CD4-positive, alpha-beta memory T cell (primary cell): Measurements from ENCODE around the gene IRF6. TPM values are rescaled to one million over a fixed set of nuclear protein-coding genes. Genes with fewer than 3 reads are reported as not detected.

Source experiments
- CTCF ChIA-PET: fragments of 350-600 bp; sonication (Branson Sonifier 250); formaldehyde crosslinking; loops from one replicate; lab custom pipeline; 2021; ENCODE audit warnings: inconsistent platforms; ENCODE audit not compliant: partially characterized antibody; lab: Charles Lee
- POLR2A ChIA-PET: fragments of 350-600 bp; sonication (Branson Sonifier 250); formaldehyde crosslinking; loops from one replicate; lab custom pipeline; 2021; ENCODE audit not compliant: partially characterized antibody; lab: Charles Lee
- DNase-seq, 5 donors: peaks; one replicate each; pipeline versions ENCODE4 v3.0.0 to v3.0.0-alpha.2; 2020 to 2022; ENCODE audit warnings: mixed read lengths in 1 of 5
- H3K27ac ChIP-seq: one replicate; pipeline ENCODE4 v1.7.0; 2013; ENCODE audit warnings: low read depth, low read length
- H3K27me3 ChIP-seq: 2 replicates; pipeline ENCODE4 v1.7.0; 2013; ENCODE audit warnings: mild to moderate bottlenecking, low read length, moderate library complexity; ENCODE audit not compliant: insufficient read depth
- H3K36me3 ChIP-seq: 2 replicates; pipeline ENCODE4 v1.7.0; 2013; ENCODE audit warnings: mild to moderate bottlenecking, low read length, moderate library complexity; ENCODE audit not compliant: insufficient read depth
- H3K4me1 ChIP-seq: 2 replicates; pipeline ENCODE4 v1.7.0; 2013; ENCODE audit warnings: mild to moderate bottlenecking, low read length, moderate library complexity; ENCODE audit not compliant: insufficient read depth
- H3K4me3 ChIP-seq, 2 donors: one replicate each; pipeline ENCODE4 v1.7.0; 2013; ENCODE audit warnings: low read length in 2 of 2, mild to moderate bottlenecking in 1 of 2
- H3K9me3 ChIP-seq, 2 donors: one replicate each; pipeline ENCODE4 v1.7.0; 2013; ENCODE audit warnings: low read length in 2 of 2, control low read depth in 1 of 2; ENCODE audit not compliant: control insufficient read depth in 1 of 2
- H3K27ac Mint-ChIP-seq, 7 donors: one replicate each; pipeline ENCODE4 v1.8.0; 2020 to 2021; ENCODE audit warnings: mixed read lengths in 7 of 7, mild to moderate bottlenecking in 6 of 7, inconsistent platforms in 3 of 7, moderate library complexity in 3 of 7
- H3K27me3 Mint-ChIP-seq, 2 donors: one replicate each; pipeline ENCODE4 v1.8.0; 2020 to 2021; ENCODE audit warnings: mixed read lengths in 2 of 2
- H3K36me3 Mint-ChIP-seq, 2 donors: one replicate each; pipeline ENCODE4 v1.8.0; 2020 to 2021; ENCODE audit warnings: mixed read lengths in 2 of 2, inconsistent platforms in 1 of 2, mild to moderate bottlenecking in 1 of 2
- H3K4me1 Mint-ChIP-seq, 4 donors: one replicate each; pipeline ENCODE4 v1.8.0; 2020 to 2021; ENCODE audit warnings: mixed read lengths in 4 of 4, mild to moderate bottlenecking in 1 of 4
- H3K4me3 Mint-ChIP-seq, 8 donors: one replicate each; pipeline ENCODE4 v1.8.0; 2020 to 2021; ENCODE audit warnings: mixed read lengths in 8 of 8, mild to moderate bottlenecking in 7 of 8, moderate library complexity in 6 of 8, inconsistent platforms in 3 of 8
- H3K9me3 Mint-ChIP-seq, 8 donors: one replicate each; pipeline ENCODE4 v1.8.0; 2020 to 2021; ENCODE audit warnings: mixed read lengths in 8 of 8, mild to moderate bottlenecking in 5 of 8, inconsistent platforms in 3 of 8, moderate library complexity in 1 of 8
- intact Hi-C: fragments of 100-400 bp; cut with micrococcal nuclease; formaldehyde crosslinking; loops from one replicate; pipeline ENCODE4 v1.15.1; 2023
- polyA plus RNA-seq, 2 donors: library from polyadenylated mRNA; unstranded; fragments of 300-500 nt; fragmentation: Illumina TruSeq; gene quantifications; one replicate each; pipeline ENCODE4 v1.2.3, GENCODE V29; 2021
- total RNA-seq, 2 experiments: library from RNA; stranded (reverse); gene quantifications; one replicate each; pipeline ENCODE4 v1.2.3, GENCODE V29; 2021

IRF6 gene
- total and polyA plus RNA-seq, 4 experiments from 2014 or later: 0.15 to 0.50 (median 0.42) TPM; not detected in 1

GRCh38 chr1:209849388-209849787 is 43.4 kb upstream of the IRF6 start:
- Mint-ChIP-seq H3K9me3 (no peaks in the 10 kb centered on the region), H3K4me3 (no peak overlapping the region), H3K27ac (peak overlapping the region in 1 of 7 donors; percentile 64), H3K4me1 (peaks cover 0 to 6% (median 4%) of the 10 kb centered on the region in 4 donors), H3K36me3 (peaks cover 59 to 82% of the 10 kb centered on the region in 2 donors), H3K27me3 (no peaks in the 10 kb centered on the region)
- Histone ChIP-seq H3K36me3 (peaks cover 48% of the 10 kb centered on the region), H3K27ac (no peak overlapping the region), H3K4me1 (no peaks in the 10 kb centered on the region), H3K4me3 (no peak overlapping the region), H3K9me3 (no peaks in the 10 kb centered on the region), H3K27me3 (no peaks in the 10 kb centered on the region)
- CTCF ChIA-PET: interaction anchor here (0.6 to 3.6 kb wide), 3 partner anchors 11 to 43 kb away, joined by 3 to 20 read pairs (median 14); no protein-coding TSS in a partner anchor
- POLR2A ChIA-PET: no interaction called here
- intact Hi-C loops: no loop called here
- DNase-seq: no peak

GRCh38 chr1:209845408-209845725 is 39.4 kb upstream of the IRF6 start:
- ChIA-PET POLR2A (no interaction called here), CTCF (interaction anchor here (0.9 to 1.6 kb wide), 2 partner anchors 14 to 18 kb away, joined by 3 to 5 read pairs; partner anchors contain the start of gene UTP25)
- H3K27ac ChIP-seq: no peak overlapping the region
- intact Hi-C loops: no loop called here
- H3K9me3 Mint-ChIP-seq: no peaks in the 10 kb centered on the region
- no peak overlapping the region for H3K4me3 Mint-ChIP-seq
- no peaks in the 10 kb centered on the region for H3K27me3 Mint-ChIP-seq
- no peak overlapping the region for H3K4me3 ChIP-seq
- no peak for DNase-seq
- no peaks in the 10 kb centered on the region for H3K27me3 ChIP-seq
- H3K9me3 ChIP-seq: no peaks in the 10 kb centered on the region
- peaks cover 0 to 8% (median 4%) of the 10 kb centered on the region in 4 donors for H3K4me1 Mint-ChIP-seq
- peaks cover 55 to 81% of the 10 kb centered on the region in 2 donors for H3K36me3 Mint-ChIP-seq
- H3K27ac Mint-ChIP-seq: no peak overlapping the region
- H3K4me1 ChIP-seq: no peaks in the 10 kb centered on the region
- peaks cover 61% of the 10 kb centered on the region for H3K36me3 ChIP-seq

- ChIA-PET CTCF (interaction anchor here (0.9 to 1.6 kb wide), 2 partner anchors 15 to 17 kb away, joined by 3 to 5 read pairs; partner anchors contain the start of gene UTP25), POLR2A (no interaction called here)
- Mint-ChIP-seq H3K27me3 (no peaks in the 10 kb centered on the region), H3K36me3 (peaks cover 56 to 81% of the 10 kb centered on the region in 2 donors), H3K4me1 (peaks cover 0 to 7% (median 4%) of the 10 kb centered on the region in 4 donors), H3K9me3 (no peaks in the 10 kb centered on the region), H3K4me3 (no peak overlapping the region), H3K27ac (no peak overlapping the region)
- H3K27me3 ChIP-seq: no peaks in the 10 kb centered on the region
- peaks cover 63% of the 10 kb centered on the region for H3K36me3 ChIP-seq
- no peak overlapping the region for H3K4me3 ChIP-seq
- intact Hi-C loops: no loop called here
- H3K9me3 ChIP-seq: no peaks in the 10 kb centered on the region
- H3K27ac ChIP-seq: no peak overlapping the region
- DNase-seq: no peak
- H3K4me1 ChIP-seq: no peaks in the 10 kb centered on the region
These were observed 38.9 kb upstream of the IRF6 start for GRCh38 chr1:209844695-209845407.

GRCh38 chr1:209840611-209841010 is 34.7 kb upstream of the IRF6 start:
- POLR2A ChIA-PET: interaction anchor here (0.6 kb wide), 1 partner anchor 8 kb away, joined by 3 read pairs; no protein-coding TSS in a partner anchor

DNA sequence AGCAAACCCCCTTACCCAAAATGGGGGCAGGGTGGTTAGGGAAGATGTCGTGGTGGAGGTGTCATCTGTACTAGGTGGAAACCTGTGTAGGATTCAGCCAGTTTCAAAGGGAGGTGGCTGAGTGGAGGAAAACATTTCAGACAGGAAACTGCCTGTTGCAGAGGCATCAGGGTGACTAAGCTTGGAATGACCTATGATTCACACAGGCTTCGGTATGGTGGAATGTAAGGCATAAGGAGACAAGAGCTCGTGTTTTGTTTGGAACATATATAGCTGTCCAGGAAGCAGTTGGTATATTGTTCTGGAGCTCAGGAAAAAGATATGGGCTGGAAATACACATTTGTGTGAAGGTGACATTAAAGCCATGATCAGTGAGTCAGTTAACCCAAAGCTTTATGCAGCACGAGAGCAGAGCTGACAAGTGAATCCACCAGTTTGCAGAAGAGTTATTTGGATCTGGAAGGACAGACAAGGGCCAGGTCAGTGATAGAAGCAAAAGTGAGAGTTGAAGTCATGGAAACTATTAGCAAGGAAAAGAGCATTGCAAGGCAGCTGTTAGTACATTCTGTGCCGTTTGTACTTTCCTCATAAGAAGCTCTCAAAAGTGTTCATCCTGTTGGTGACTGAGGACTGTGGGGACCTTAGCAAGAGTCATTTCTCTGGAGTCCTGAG is 34.1 kb upstream of the IRF6 start:
- Mint-ChIP-seq H3K9me3 (no peaks in the 10 kb centered on the region), H3K4me3 (no peak overlapping the region), H3K27me3 (no peaks in the 10 kb centered on the region), H3K4me1 (peaks cover 0 to 7% (median 2%) of the 10 kb centered on the region in 4 donors), H3K27ac (peak overlapping the region in 5 of 7 donors; percentile 6 to 72 (median 34)), H3K36me3 (peaks cover 73 to 94% of the 10 kb centered on the region in 2 donors)
- H3K4me3 ChIP-seq: no peak overlapping the region
- H3K9me3 ChIP-seq: no peaks in the 10 kb centered on the region
- ChIA-PET POLR2A (no interaction called here), CTCF (interaction anchor here (0.6 to 0.8 kb wide), 4 partner anchors 15 to 571 kb away, joined by 3 to 4 read pairs (median 4); no protein-coding TSS in a partner anchor)
- H3K36me3 ChIP-seq: peaks cover 90% of the 10 kb centered on the region
- H3K27ac ChIP-seq: no peak overlapping the region
- H3K4me1 ChIP-seq: no peaks in the 10 kb centered on the region
- intact Hi-C loops: no loop called here
- no peaks in the 10 kb centered on the region for H3K27me3 ChIP-seq
- no peak for DNase-seq

More at GRCh38 chr1:209840611-209841010, 34.7 kb upstream of the IRF6 start:
- Histone ChIP-seq H3K36me3 (peaks cover 91% of the 10 kb centered on the region), H3K4me3 (no peak overlapping the region), H3K27ac (no peak overlapping the region), H3K9me3 (no peaks in the 10 kb centered on the region), H3K4me1 (no peaks in the 10 kb centered on the region), H3K27me3 (no peaks in the 10 kb centered on the region)
- Mint-ChIP-seq H3K27ac (peak overlapping the region in 4 of 7 donors; percentile 6 to 72 (median 30)), H3K27me3 (no peaks in the 10 kb centered on the region), H3K36me3 (peaks cover 75 to 93% of the 10 kb centered on the region in 2 donors), H3K4me1 (peaks cover 0 to 5% (median 2%) of the 10 kb centered on the region in 4 donors), H3K9me3 (no peaks in the 10 kb centered on the region), H3K4me3 (no peak overlapping the region)
- CTCF ChIA-PET: no interaction called here
- no peak for DNase-seq
- intact Hi-C loops: no loop called here

DNA sequence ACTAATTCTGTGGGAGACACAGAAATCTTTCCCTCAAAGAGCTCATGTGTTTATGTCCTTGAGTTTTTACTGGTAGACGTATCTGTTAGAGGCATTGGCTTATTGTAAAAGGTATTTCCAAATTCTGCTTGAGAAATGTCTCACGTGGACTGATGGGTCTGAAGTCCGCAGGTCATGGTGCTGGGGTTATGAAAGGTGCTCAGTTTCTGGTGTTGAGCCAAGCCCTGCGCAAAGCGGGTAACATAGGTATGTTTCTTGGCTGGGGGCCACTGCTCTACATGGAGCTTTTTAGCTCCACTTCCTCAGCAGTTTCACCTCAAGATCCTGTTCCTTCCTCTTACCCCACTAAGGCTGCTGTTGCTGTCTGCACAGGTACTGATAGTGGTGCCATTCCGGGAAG is 32.6 kb upstream of the IRF6 start:
- H3K4me3 ChIP-seq: no peak overlapping the region
- H3K36me3 ChIP-seq: peaks cover 94% of the 10 kb centered on the region
- H3K4me3 Mint-ChIP-seq: no peak overlapping the region
- POLR2A ChIA-PET: interaction anchor here (1.4 kb wide), 1 partner anchor 11 kb away, joined by 4 read pairs; the partner anchor contains the start of gene UTP25
- intact Hi-C loops: no loop called here
- H3K9me3 Mint-ChIP-seq: no peaks in the 10 kb centered on the region
- no peak for DNase-seq
- CTCF ChIA-PET: interaction anchor here (1.4 kb wide), 1 partner anchor 15 kb away, joined by 8 read pairs; no protein-coding TSS in a partner anchor
- H3K27me3 Mint-ChIP-seq: no peaks in the 10 kb centered on the region
- no peaks in the 10 kb centered on the region for H3K4me1 ChIP-seq
- H3K27ac ChIP-seq: no peak overlapping the region
- H3K27ac Mint-ChIP-seq: peak overlapping the region in 1 of 7 donors; percentile 21
- H3K9me3 ChIP-seq: no peaks in the 10 kb centered on the region
- H3K27me3 ChIP-seq: no peaks in the 10 kb centered on the region
- peaks cover 0 to 13% (median 8%) of the 10 kb centered on the region in 4 donors for H3K4me1 Mint-ChIP-seq
- H3K36me3 Mint-ChIP-seq: peaks cover 87 to 99% of the 10 kb centered on the region in 2 donors

- intact Hi-C loops: no loop called here
- no peak overlapping the region for H3K27ac ChIP-seq
- no peaks in the 10 kb centered on the region for H3K27me3 ChIP-seq
- peaks cover 0 to 13% (median 9%) of the 10 kb centered on the region in 4 donors for H3K4me1 Mint-ChIP-seq
- no peaks in the 10 kb centered on the region for H3K9me3 Mint-ChIP-seq
- peak overlapping the region in 1 of 7 donors; percentile 58 for H3K27ac Mint-ChIP-seq
- no peak overlapping the region for H3K4me3 ChIP-seq
- H3K36me3 Mint-ChIP-seq: peaks cover 90 to 97% of the 10 kb centered on the region in 2 donors
- peaks cover 94% of the 10 kb centered on the region for H3K36me3 ChIP-seq
- H3K9me3 ChIP-seq: no peaks in the 10 kb centered on the region
- POLR2A ChIA-PET: no interaction called here
- H3K4me1 ChIP-seq: no peaks in the 10 kb centered on the region
- no peaks in the 10 kb centered on the region for H3K27me3 Mint-ChIP-seq
- CTCF ChIA-PET: interaction anchor here (1.0 to 1.4 kb wide), 4 partner anchors 10 to 261 kb away, joined by 3 to 8 read pairs (median 3); no protein-coding TSS in a partner anchor
- DNase-seq: no peak
- H3K4me3 Mint-ChIP-seq: no peak overlapping the region
These were observed 31.7 kb upstream of the IRF6 start for GRCh38 chr1:209837671-209838070.
